ENCODE measurements around the gene PLP2. TPM values are rescaled to one million over a fixed set of nuclear protein-coding genes. Genes with fewer than 3 reads are reported as not detected.
A peak's percentile ranks its signal among the peaks of the same experiment; 100 is the strongest.

Gene PLP2
- total RNA-seq, 1 donor from 2014 or later: 37.8 TPM

DNA sequence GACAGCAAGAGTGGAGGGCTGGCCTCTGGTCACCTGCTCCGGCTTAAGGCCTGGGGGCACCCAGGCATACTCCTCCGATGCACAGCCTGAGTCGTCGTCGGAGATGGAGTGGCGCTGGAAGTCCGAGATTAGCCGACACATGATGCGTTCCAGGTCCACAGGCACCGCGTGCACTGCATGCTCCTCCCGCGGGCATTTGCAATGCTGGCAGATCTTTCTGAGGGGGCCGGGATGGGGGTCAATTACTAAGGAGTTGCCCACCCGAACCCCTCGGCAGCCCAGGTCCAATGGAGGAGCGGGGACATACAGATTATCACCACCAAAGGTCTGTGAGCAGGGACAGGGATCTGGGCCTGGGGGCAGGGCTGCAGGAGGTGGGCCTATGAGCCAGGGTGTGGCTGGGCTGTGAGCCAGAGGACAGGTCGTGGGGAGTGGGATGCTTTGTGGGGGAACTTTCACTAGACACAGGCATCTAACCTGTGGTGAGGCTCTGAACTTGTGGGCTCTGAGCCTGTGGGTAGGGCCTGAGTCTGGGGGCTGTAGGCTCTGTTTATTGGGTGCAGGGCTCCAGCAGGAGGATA lies 12.1 kb downstream of the PLP2 start:
- H3K4me1 Mint-ChIP-seq: peaks cover 20% of the 10 kb centered on the region
- peaks cover 22% of the 10 kb centered on the region for H3K9me3 Mint-ChIP-seq
- H3K27me3 Mint-ChIP-seq (ENCODE audit: low read depth): no peaks in the 10 kb centered on the region
- DNase-seq (ENCODE audit: low spot score in 2 of 2, unreplicated experiment in 2 of 2): no peak
- H3K4me3 Mint-ChIP-seq: peak overlapping the region; percentile 75
- peaks cover 22% of the 10 kb centered on the region for H3K36me3 Mint-ChIP-seq
- peak overlapping the region; percentile 89 for H3K27ac Mint-ChIP-seq
- TF ChIP-seq, protein P1, sequence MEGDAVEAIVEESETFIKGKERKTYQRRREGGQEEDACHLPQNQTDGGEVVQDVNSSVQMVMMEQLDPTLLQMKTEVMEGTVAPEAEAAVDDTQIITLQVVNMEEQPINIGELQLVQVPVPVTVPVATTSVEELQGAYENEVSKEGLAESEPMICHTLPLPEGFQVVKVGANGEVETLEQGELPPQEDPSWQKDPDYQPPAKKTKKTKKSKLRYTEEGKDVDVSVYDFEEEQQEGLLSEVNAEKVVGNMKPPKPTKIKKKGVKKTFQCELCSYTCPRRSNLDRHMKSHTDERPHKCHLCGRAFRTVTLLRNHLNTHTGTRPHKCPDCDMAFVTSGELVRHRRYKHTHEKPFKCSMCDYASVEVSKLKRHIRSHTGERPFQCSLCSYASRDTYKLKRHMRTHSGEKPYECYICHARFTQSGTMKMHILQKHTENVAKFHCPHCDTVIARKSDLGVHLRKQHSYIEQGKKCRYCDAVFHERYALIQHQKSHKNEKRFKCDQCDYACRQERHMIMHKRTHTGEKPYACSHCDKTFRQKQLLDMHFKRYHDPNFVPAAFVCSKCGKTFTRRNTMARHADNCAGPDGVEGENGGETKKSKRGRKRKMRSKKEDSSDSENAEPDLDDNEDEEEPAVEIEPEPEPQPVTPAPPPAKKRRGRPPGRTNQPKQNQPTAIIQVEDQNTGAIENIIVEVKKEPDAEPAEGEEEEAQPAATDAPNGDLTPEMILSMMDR (IDR thresholded peaks at IDR 0.05; ENCODE audit: unreplicated experiment): no peak

DNA sequence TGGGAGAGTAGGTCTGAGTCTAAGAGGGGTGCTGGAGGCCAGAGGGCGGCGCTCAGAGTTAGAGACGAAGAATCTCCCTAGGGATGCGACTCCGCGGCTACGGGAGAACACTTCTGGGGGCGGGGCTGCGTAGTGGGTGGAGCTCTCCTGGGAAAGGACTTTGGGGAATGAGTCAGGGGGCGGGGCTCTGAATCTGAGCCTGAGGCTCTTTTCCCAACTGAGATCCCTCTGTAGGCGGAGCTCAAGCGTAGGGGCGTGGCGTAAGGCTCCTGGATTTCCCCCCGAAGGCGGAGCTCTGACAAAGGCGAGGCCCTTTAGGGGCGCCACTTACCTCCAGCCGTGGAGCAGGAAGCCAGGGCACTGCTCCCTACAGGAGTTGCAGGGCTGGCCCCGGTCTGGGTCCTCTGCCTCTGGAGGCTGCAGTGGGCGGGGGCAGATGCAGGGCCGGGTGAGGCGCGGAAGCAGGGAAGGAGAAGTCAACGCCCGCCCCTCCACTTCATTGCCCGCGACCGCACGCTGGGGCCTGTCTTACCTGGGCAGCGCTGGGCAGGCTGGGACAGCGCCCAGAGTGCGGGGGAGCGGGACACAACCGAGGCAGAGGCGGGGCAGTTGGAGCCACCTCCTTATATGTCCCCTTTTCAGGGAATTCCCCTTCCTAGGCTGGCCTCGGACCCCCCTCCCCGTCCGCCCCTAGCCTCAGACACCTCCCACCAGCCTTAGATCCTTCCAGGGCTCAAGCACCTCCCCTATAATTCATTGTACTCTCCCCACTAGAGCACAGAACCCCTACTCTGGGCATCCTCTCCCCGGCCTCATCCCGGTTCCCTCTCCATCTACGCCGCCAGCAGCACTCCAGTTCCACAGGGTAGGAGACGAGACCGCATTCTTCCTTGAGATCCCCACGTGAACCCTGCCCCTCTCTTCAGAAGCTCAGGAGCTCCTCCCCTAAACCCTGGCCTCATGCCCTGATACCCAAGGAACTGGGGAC lies 12.9 kb downstream of the PLP2 start:
- DNase-seq (ENCODE audit: low spot score in 2 of 2, unreplicated experiment in 2 of 2): peak; percentile 80 to 90
- H3K27me3 Mint-ChIP-seq (ENCODE audit: low read depth): no peaks in the 10 kb centered on the region
- TF ChIP-seq, protein P1 (IDR thresholded peaks at IDR 0.05; ENCODE audit: unreplicated experiment): no peak
- H3K27ac Mint-ChIP-seq: peak overlapping the region; percentile 89
- peaks cover 19% of the 10 kb centered on the region for H3K9me3 Mint-ChIP-seq
- H3K36me3 Mint-ChIP-seq: peaks cover 16% of the 10 kb centered on the region
- peak overlapping the region; percentile 75 for H3K4me3 Mint-ChIP-seq
- peaks cover 23% of the 10 kb centered on the region for H3K4me1 Mint-ChIP-seq

DNA sequence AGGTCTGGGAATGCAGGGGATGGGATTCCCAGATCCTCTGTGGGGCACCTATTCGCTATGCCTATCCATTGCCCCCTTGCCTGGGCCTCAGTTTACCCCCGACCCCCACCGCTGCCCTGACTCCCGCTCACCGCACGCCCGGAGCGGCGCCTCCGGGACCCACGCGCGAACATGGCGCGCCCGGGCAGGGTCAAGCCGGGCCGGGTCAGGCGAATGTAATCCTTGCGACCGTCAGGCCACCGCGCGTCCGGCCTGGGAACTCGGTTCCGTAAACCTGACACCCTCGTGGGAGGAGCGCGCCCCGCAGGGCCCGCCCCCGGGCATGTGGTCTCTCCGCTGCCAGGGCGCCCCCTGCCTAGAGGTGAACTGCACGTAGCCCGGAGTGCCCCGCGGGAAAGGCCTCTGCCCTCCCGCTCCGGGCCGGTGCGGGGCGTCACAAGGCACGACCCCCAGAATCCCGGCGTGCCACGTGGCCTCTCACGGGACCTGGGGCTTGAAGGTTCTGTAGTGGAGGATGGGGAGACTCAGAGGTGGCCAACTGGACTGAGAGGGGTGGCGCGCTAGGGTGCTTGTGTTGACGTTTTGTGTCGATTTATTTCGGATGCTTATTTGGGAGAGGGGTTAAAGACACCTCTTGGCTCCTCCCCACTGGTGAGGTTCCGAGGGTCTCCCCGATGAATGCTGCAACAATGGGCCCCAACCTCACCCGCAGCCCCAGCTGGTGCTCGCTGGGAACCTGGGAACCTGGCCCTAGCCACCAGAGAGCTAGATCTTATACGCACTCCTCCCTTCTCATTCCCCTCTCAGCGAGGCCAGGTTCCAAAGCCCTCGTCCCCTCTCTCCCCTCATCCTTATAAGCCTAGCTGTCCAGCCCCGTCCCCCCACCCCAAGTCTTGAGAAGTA lies 14.7 kb downstream of the PLP2 start, which contains the start of gene PRICKLE3:
TSS of gene PRICKLE3 (minus strand) at position 249 of the 903 bp plus-strand sequence. CDS start at position 173, 76 bp downstream.
- no peaks in the 10 kb centered on the region for H3K27me3 Mint-ChIP-seq (ENCODE audit: low read depth)
- H3K4me1 Mint-ChIP-seq: peaks cover 31% of the 10 kb centered on the region
- TF ChIP-seq, protein P1 (IDR thresholded peaks at IDR 0.05; ENCODE audit: unreplicated experiment): no peak
- peak within 1 kb of the TSS; percentile 75 for H3K4me3 Mint-ChIP-seq
- peak within 1 kb of the TSS; percentile 89 for H3K27ac Mint-ChIP-seq
- H3K36me3 Mint-ChIP-seq: peaks cover 6% of the 10 kb centered on the region
- peak in 1 of 2 experiments; percentile 66 for DNase-seq (ENCODE audit: low spot score in 2 of 2, unreplicated experiment in 2 of 2)
- peaks cover 16% of the 10 kb centered on the region for H3K9me3 Mint-ChIP-seq

DNA sequence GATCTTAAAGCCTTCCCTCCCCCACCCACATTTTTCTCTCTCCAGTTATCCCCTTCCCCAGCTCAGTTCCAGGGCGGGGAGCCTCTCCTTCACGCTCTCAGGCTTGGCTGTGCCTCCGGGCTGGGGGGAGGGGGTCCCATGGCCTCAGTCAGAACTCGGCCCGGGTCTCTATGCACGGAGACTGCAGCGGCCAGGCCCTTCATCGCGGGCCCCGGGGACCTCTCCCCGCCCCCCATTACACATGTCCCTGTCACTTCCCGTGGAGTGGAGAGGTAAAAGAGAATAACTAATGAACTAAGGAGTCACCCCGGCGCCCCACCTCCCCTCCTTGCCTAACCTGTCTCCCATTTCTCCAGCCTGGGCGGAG lies 15.3 kb downstream of the PLP2 start:
- TF ChIP-seq, protein P1 (IDR thresholded peaks at IDR 0.05; ENCODE audit: unreplicated experiment): no peak
- peak overlapping the region; percentile 75 for H3K4me3 Mint-ChIP-seq
- peak overlapping the region; percentile 63 for H3K27ac Mint-ChIP-seq
- peaks cover 6% of the 10 kb centered on the region for H3K36me3 Mint-ChIP-seq
- H3K9me3 Mint-ChIP-seq: peaks cover 16% of the 10 kb centered on the region
- peaks cover 31% of the 10 kb centered on the region for H3K4me1 Mint-ChIP-seq
- no peaks in the 10 kb centered on the region for H3K27me3 Mint-ChIP-seq (ENCODE audit: low read depth)
- DNase-seq (ENCODE audit: low spot score in 2 of 2, unreplicated experiment in 2 of 2): no peak

DNA sequence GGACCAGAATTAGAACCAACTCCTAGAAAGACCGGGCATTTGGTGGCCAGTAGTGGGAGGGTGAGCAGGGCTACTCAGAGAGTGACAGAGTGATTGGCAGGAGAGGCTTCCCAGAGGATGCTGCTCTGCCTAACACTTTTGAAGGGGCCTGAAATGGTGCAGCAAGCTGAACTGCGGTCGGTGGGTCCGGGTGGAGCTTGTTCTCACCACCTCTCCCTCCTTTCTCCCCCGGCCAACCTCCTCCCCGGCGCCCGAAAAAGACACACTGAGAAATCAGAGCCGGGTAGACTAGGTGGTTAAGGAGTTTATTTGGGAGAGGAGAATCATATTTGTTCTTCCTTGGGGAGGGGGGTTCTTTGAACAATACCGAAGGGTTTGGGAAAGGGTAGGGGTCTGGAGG lies 15.8 kb downstream of the PLP2 start:
- peak overlapping the region; percentile 63 for H3K27ac Mint-ChIP-seq
- no peak for DNase-seq (ENCODE audit: low spot score in 2 of 2, unreplicated experiment in 2 of 2)
- no peaks in the 10 kb centered on the region for H3K27me3 Mint-ChIP-seq (ENCODE audit: low read depth)
- TF ChIP-seq, protein P1 (IDR thresholded peaks at IDR 0.05; ENCODE audit: unreplicated experiment): no peak
- peaks cover 1% of the 10 kb centered on the region for H3K36me3 Mint-ChIP-seq
- no peak overlapping the region for H3K4me3 Mint-ChIP-seq
- peaks cover 31% of the 10 kb centered on the region for H3K4me1 Mint-ChIP-seq
- peaks cover 11% of the 10 kb centered on the region for H3K9me3 Mint-ChIP-seq

All from mesothelial cell of epicardium (in vitro differentiated cells).